MM.1S (cell line): ENCODE measurements around the gene RPL7L1.

Experiments
- DNase-seq: peaks from one replicate; pipeline ENCODE4 v3.0.0-alpha.2; 2015
- H2AFZ ChIP-seq: fragments of 300-600 bp; sonication (generic); 2 replicates; pipeline ENCODE4 v1.6.0; 2016; ENCODE audit warnings: antibody characterized with exemption, low read length
- H3F3A ChIP-seq: fragments of 300-600 bp; sonication (generic); 2 replicates; pipeline ENCODE4 v1.6.1; 2016; ENCODE audit warnings: mild to moderate bottlenecking, antibody characterized with exemption, low read length, moderate library complexity, mixed read lengths; ENCODE audit not compliant: insufficient read depth
- H3K27ac ChIP-seq: fragments of 300-600 bp; sonication (generic); 2 replicates; pipeline ENCODE4 v1.5.1; 2016; ENCODE audit warnings: mild to moderate bottlenecking, low read length
- H3K27me3 ChIP-seq: fragments of 300-600 bp; sonication (generic); replicated peaks from 2 replicates; pipeline ENCODE4 v1.6.0; 2016; ENCODE audit warnings: low read length; ENCODE audit not compliant: insufficient read depth
- H3K36me3 ChIP-seq: fragments of 300-600 bp; sonication (generic); replicated peaks from 2 replicates; pipeline ENCODE4 v1.6.1; 2016; ENCODE audit warnings: mild to moderate bottlenecking, low read length, mixed read lengths; ENCODE audit not compliant: insufficient read depth
- H3K4me1 ChIP-seq: fragments of 300-600 bp; sonication (generic); 2 replicates; pipeline ENCODE4 v1.6.1; 2016; ENCODE audit warnings: low read length, mixed read lengths
- H3K4me2 ChIP-seq: fragments of 300-600 bp; sonication (generic); 2 replicates; pipeline ENCODE4 v1.6.0; 2016; ENCODE audit warnings: low read depth, low read length
- H3K4me3 ChIP-seq: fragments of 300-600 bp; sonication (generic); 2 replicates; pipeline ENCODE4 v1.5.1; 2016; ENCODE audit warnings: low read length, mixed read lengths
- H3K79me2 ChIP-seq: fragments of 300-600 bp; sonication (generic); 2 replicates; pipeline ENCODE4 v1.6.1; 2016; ENCODE audit warnings: mixed run types, low read length, mixed read lengths
- H3K9ac ChIP-seq: fragments of 300-600 bp; sonication (generic); 2 replicates; pipeline ENCODE4 v1.6.1; 2016; ENCODE audit warnings: low read length, mixed read lengths
- H3K9me2 ChIP-seq: fragments of 300-600 bp; sonication (generic); replicated peaks from 2 replicates; pipeline ENCODE4 v1.6.1; 2016; ENCODE audit warnings: mild to moderate bottlenecking, low read length, mixed read lengths; ENCODE audit not compliant: insufficient read depth
- H3K9me3 ChIP-seq: fragments of 300-600 bp; sonication (generic); replicated peaks from 2 replicates; pipeline ENCODE4 v1.6.1; 2016; ENCODE audit warnings: mild to moderate bottlenecking, low read length, mixed read lengths; ENCODE audit not compliant: insufficient read depth
- H4K20me1 ChIP-seq: fragments of 300-600 bp; sonication (generic); 2 replicates; pipeline ENCODE4 v1.6.1; 2016; ENCODE audit warnings: mild to moderate bottlenecking, low read length, moderate library complexity, mixed read lengths; ENCODE audit not compliant: insufficient read depth
- EZH2 ChIP-seq: fragments of 300-600 bp; sonication (generic); optimal IDR thresholded peaks from 2 replicates; pipeline ENCODE3; 2017; ENCODE audit warnings: low read depth, mild to moderate bottlenecking, antibody characterized with exemption, low read length, mixed read lengths
- EZH2phosphoT487 ChIP-seq: fragments of 300-600 bp; sonication (generic); IDR thresholded peaks from 2 replicates; pipeline ENCODE4 v1.6.1; 2018; ENCODE audit warnings: antibody characterized with exemption, low read length
- TF ChIP-seq, protein P1 (sequence below): fragments of 300-600 bp; sonication (generic); IDR thresholded peaks from 2 replicates; pipeline ENCODE4 v1.5.1; 2016; ENCODE audit warnings: antibody characterized with exemption, low read length, mixed read lengths

Gene RPL7L1

DNA sequence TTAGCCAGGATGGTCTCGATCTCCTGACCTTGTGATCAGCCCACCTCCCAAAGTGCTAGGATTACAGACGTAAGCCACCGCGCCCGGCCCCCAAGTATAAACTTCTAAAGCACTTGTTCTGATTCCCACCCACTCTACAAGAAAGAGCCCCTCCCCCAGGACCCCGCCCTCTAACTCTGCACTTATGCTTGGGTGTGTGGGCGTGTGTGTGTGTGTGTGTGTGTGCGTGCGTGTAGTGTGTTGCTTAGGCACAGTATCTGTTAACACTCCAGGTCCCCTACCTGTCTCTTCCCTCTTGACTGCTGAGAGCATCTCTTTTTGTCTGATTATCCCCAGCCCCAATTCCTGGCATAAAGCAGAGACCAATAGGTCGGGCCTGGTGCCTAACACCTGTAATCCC is 30.4 kb downstream of the RPL7L1 start:
- Histone ChIP-seq H3K9ac (no peak overlapping the region), H3K27me3 (no peaks in the 10 kb centered on the region), H3K36me3 (no peaks in the 10 kb centered on the region), H3K79me2 (no peaks in the 10 kb centered on the region), H3K4me1 (no peaks in the 10 kb centered on the region), H3F3A (no peaks in the 10 kb centered on the region), H2AFZ (no peak overlapping the region), H3K4me3 (no peak overlapping the region), H3K4me2 (no peak overlapping the region), H3K9me2 (no peaks in the 10 kb centered on the region), H4K20me1 (no peaks in the 10 kb centered on the region), H3K9me3 (no peaks in the 10 kb centered on the region), H3K27ac (no peak overlapping the region)
- DNase-seq, result no peak
- TF ChIP-seq, protein P1, sequence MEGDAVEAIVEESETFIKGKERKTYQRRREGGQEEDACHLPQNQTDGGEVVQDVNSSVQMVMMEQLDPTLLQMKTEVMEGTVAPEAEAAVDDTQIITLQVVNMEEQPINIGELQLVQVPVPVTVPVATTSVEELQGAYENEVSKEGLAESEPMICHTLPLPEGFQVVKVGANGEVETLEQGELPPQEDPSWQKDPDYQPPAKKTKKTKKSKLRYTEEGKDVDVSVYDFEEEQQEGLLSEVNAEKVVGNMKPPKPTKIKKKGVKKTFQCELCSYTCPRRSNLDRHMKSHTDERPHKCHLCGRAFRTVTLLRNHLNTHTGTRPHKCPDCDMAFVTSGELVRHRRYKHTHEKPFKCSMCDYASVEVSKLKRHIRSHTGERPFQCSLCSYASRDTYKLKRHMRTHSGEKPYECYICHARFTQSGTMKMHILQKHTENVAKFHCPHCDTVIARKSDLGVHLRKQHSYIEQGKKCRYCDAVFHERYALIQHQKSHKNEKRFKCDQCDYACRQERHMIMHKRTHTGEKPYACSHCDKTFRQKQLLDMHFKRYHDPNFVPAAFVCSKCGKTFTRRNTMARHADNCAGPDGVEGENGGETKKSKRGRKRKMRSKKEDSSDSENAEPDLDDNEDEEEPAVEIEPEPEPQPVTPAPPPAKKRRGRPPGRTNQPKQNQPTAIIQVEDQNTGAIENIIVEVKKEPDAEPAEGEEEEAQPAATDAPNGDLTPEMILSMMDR, result no peak
- no peak for TF ChIP-seq EZH2
- no peak for TF ChIP-seq EZH2phosphoT487

DNA sequence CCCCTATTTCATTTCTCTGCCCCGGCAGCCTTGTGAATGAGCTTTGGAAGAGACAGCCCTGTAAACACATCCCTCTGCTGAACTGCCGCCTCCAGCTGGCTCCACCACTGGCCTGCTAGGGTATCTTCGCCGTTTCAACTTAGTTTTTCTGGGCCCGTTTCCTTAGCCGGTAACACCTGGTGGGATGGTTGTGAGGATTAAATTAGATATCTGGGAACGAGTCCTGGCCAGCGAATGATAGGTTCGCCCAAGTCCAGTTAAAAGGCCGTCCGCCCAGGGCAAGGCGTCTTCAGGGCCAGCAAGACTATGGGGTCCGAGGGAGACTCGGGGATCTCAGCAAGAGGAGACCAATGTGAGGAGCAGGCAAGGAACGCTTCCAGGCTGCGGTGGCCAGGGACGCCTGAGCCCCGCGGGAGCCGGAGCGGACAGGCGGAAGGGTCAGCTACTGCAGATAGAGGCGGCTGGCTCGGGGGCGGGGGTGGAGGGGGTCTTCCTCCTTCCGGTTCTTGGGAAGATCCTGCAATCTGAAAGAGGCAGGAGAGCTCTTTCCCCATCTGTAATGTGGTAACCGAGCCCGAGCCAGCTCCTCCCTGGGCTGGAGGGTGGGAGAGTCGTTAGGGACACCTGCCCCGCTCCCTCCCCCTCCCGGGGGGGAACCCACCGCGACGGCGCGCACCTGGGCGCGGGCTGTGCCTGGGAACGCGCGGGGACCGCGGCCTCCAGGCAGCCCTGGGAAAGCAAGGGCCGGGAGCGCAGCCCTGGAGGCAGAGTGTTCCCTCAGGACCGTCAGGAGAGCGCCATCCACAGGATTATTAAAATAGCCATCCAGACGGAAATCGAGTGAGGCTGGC is 32.0 kb downstream of the RPL7L1 start:
- Histone ChIP-seq H3K79me2 (no peaks in the 10 kb centered on the region), H3K9me2 (no peaks in the 10 kb centered on the region), H2AFZ (no peak overlapping the region), H4K20me1 (no peaks in the 10 kb centered on the region), H3K36me3 (no peaks in the 10 kb centered on the region), H3F3A (no peaks in the 10 kb centered on the region), H3K4me2 (no peak overlapping the region), H3K4me1 (no peaks in the 10 kb centered on the region), H3K27ac (no peak overlapping the region), H3K9me3 (no peaks in the 10 kb centered on the region), H3K4me3 (no peak overlapping the region), H3K27me3 (no peaks in the 10 kb centered on the region), H3K9ac (no peak overlapping the region)
- TF ChIP-seq EZH2, result no peak
- TF ChIP-seq, protein P1, result no peak
- no peak for TF ChIP-seq EZH2phosphoT487
- DNase-seq, result no peak

DNA sequence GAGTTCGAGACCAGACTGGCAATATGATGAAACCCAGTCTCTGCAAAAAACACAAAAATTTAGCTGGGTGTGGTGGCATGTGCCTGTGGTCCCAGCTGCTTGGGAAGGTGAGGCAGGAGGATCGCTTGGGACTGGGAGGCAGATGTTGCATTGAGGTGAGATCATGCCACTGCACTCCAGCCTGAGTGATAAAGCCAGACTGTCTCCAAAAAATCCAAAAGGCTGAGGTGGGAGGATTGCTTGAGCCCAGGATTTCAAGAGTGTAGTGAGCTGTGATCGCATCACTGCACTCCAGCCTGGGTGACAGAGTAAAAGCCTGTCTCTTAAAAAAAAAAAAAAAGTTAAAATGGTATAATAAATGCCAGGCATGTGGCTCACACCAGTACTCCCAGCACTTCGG is 35.1 kb downstream of the RPL7L1 start:
- TF ChIP-seq EZH2phosphoT487 (no peak), EZH2 (no peak)
- TF ChIP-seq, protein P1, result no peak
- H3K4me2 ChIP-seq, result no peak overlapping the region

More for the DNA sequence above, 35.1 kb downstream of the RPL7L1 start:
- Histone ChIP-seq H3K4me3 (no peak overlapping the region), H3K9me2 (no peaks in the 10 kb centered on the region), H3K36me3 (no peaks in the 10 kb centered on the region), H3K9ac (no peak overlapping the region), H3K27me3 (no peaks in the 10 kb centered on the region), H3K79me2 (no peaks in the 10 kb centered on the region), H3K9me3 (no peaks in the 10 kb centered on the region), H3K27ac (no peak overlapping the region), H3F3A (no peaks in the 10 kb centered on the region), H2AFZ (no peak overlapping the region), H3K4me1 (no peaks in the 10 kb centered on the region), H4K20me1 (no peaks in the 10 kb centered on the region)
- no peak for DNase-seq
